Activated T-cell treated with anti-CD3 and anti-CD28 coated beads, Interleukin-2, amount 50 U/mL, for 4 hours (primary cell): ENCODE data around the gene FOXM1. TPM values are rescaled to one million over a fixed set of nuclear protein-coding genes. Genes with fewer than 3 reads are reported as not detected.
"Not testable (repeated sequence)": the region's sequence is repeated elsewhere in the genome, so short reads cannot be mapped to it uniquely, and the experiment has no call there.

Experiments used
- ATAC-seq, 2 donors: fragments of 200-7000 bp; cut with Tn5 transposase; one replicate each; pipeline ENCODE4 v1.10.0; 2021
- DNase-seq: peaks from one replicate; pipeline ENCODE4 v3.0.0-alpha.2; 2020
- H3K27me3 Mint-ChIP-seq: one replicate; pipeline ENCODE4 v1.8.0; 2021; ENCODE audit warnings: low read depth, mixed read lengths
- H3K36me3 Mint-ChIP-seq: one replicate; pipeline ENCODE4 v1.8.0; 2022; ENCODE audit warnings: mixed read lengths; ENCODE audit not compliant: insufficient read depth
- H3K4me1 Mint-ChIP-seq: one replicate; pipeline ENCODE4 v1.8.0; 2021; ENCODE audit warnings: low read depth, mixed read lengths
- H3K4me3 Mint-ChIP-seq: one replicate; pipeline ENCODE4 v1.8.0; 2021; ENCODE audit warnings: mild to moderate bottlenecking, moderate library complexity, mixed read lengths
- H3K9me3 Mint-ChIP-seq: one replicate; pipeline ENCODE4 v1.8.0; 2021; ENCODE audit warnings: mixed read lengths
- total RNA-seq, 3 donors: library from RNA; stranded (reverse); gene quantifications; one replicate each; pipeline ENCODE4 v1.2.1, GENCODE V29; 2021

FOXM1 gene
- total RNA-seq, 3 donors from 2014 or later, result 9.1 to 12.8 (median 9.3) TPM

DNA sequence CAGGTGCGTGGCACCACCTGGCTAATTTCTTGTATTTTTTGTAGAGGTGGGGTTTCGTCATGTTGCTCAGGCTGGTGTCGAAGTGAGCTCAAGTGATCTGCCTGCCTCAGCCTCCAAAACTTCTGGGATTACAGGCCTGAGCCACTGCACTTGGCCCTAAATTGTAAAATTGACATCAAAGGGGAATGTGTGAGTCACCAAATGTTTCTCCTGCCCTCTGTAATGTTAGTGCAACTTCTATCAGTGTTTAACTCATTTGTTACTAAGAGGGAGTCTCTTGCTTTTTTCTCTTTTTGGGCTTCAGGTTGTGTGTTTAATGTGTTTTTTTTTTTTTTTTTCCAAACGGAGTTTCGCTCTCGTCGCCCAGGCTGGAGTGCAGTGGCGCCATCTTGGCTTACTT lies 16.0 kb upstream of the FOXM1 start:
- H3K36me3 Mint-ChIP-seq, result no peaks in the 10 kb centered on the region
- no peak for DNase-seq
- no peaks in the 10 kb centered on the region for H3K27me3 Mint-ChIP-seq
- H3K4me3 Mint-ChIP-seq, result peak overlapping the region; percentile 63
- peaks cover 27% of the 10 kb centered on the region for H3K4me1 Mint-ChIP-seq
- no peaks in the 10 kb centered on the region for H3K9me3 Mint-ChIP-seq
- no peak for ATAC-seq

DNA sequence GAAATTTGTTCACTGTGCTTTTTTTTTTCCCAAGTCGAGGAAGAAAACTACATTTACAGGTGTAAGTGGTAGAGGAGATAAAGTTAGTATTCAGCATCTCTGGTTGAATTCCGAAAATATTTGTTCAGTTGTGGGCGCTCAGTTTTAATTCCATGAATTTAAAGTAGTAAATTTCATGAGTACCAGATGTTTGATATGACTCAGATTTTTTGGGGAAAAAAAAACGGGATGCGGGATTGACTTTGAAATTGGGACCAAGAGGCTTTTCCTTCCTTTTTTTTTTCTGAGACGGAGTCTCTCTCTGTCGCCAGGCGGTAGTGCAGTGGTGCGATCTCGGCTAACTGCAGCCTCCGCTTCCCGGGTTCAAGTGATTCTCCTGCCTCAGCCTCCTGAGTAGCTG lies 15.3 kb upstream of the FOXM1 start:
- Mint-ChIP-seq H3K4me3 (peak overlapping the region; percentile 96), H3K36me3 (no peaks in the 10 kb centered on the region), H3K4me1 (peaks cover 27% of the 10 kb centered on the region), H3K9me3 (no peaks in the 10 kb centered on the region), H3K27me3 (no peaks in the 10 kb centered on the region)
- no peak for ATAC-seq
- no peak for DNase-seq

DNA sequence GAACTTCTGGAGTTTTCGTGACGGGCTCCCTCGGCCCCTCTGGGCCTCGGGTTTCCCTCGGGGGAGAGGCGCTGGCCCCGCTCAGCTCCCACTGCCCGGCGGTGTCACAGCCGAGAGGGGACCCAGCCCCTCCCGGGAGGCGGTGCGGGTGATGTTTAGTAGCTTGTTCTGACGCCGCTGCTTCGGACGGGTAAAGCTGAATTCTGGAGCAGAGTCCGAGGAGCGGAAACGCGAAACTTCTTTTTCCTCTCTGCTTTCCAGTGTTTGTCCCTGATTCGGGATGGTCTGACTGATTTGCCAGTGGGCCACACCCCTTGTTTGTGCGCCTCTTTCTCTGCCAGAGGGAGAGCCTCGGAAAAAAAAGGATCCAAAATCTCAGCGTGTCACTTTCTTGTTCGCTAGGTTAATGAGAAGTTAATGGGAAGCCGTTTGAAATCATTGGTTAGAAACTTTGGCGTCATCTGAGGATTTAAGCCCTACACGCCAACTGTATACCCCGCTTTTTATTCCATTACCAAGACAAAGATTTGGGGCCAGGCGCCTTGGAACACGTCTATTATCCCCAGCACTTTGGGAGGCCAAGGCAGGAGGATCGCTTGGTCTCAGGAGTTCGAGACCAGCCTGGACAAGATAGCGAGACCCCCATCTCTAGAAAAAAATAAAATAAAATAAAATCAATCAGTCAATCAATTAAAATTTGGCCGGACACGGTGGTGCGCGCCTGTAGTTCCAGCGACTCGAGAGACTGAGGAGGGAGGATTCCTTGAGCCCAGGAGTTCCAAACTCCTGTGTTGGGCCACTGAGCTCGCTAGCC lies 14.5 kb upstream of the FOXM1 start:
- ATAC-seq (peak; percentile 24 to 25), DNase-seq (peak; percentile 11)
- no peaks in the 10 kb centered on the region for H3K36me3 Mint-ChIP-seq
- no peaks in the 10 kb centered on the region for H3K27me3 Mint-ChIP-seq
- peaks cover 27% of the 10 kb centered on the region for H3K4me1 Mint-ChIP-seq
- peak overlapping the region; percentile 96 for H3K4me3 Mint-ChIP-seq
- H3K9me3 Mint-ChIP-seq, result no peaks in the 10 kb centered on the region

DNA sequence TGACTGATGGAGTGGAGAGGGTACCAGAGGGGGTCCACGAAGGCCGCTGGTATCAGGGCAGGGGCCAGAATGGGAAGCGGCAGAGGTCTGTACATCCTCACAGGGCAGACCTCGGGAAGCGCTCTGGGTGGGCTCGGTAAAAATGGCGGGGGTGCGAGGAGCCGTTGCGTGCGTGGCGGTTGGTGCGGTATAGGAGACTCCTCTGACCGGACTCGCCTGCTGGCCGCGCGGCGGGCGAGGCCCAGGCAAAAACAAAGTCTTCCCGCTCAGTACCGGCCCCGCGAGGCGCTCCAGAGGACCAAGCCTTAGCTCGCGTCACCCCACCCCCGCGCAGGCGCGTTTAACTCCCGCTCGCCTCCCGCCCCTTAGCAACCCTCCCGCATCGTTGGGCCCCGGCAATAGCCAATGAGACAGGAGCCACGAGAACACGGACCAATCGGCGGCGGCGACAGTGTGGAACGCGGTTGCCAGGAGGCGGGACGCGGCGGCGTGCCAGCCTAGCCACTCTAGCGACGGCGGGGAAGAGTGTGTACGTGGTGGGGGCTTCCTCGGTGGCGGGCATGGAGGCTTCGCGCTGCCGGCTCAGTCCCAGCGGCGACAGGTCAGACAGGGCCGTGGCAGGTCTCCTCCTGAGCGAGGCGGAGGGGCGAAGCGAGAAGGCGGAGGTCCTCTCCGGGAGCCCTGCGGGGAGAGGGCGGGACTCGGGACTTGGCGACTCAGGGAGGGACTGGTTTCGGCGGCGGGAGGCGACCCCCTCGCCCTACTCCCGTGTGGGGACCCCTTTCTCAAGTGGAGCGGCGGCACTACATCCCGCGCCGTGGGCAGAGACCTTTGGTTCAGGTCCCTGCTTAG lies 13.6 kb upstream of the FOXM1 start, which contains the start of gene TULP3:
Gene TULP3 (plus strand): TSS at position 504 of the 852 bp plus-strand sequence. CDS start 57 bp downstream, at position 561.
- Mint-ChIP-seq H3K4me3 (peak within 1 kb of the TSS; percentile 96), H3K4me1 (peaks cover 27% of the 10 kb centered on the region), H3K36me3 (peaks cover 5% of the 10 kb centered on the region), H3K27me3 (no peaks in the 10 kb centered on the region), H3K9me3 (no peaks in the 10 kb centered on the region)
- peak; percentile 98 for DNase-seq
- peak; percentile 99 for ATAC-seq

DNA sequence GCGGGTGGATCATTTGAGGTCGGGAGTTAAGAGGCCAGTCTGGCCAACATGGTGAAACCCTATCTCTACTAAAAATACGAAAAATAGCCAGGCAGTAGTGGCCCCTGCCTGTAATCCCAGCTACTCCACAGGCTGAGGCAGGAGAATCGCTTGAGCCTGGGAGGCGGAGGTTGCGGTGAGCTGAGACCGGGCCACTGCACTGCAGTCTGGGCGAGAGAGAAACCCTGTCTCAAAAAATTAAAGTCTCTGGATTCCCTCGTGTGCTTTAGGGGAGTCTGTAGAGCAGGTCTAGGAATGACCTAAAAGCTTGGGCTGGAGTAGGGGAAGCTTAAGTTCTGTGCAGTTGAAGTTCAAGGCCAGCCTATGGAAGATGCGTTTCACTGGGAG lies 13.0 kb upstream of the FOXM1 start:
- Mint-ChIP-seq H3K27me3 (no peaks in the 10 kb centered on the region), H3K9me3 (no peaks in the 10 kb centered on the region), H3K4me1 (peaks cover 27% of the 10 kb centered on the region), H3K36me3 (peaks cover 5% of the 10 kb centered on the region), H3K4me3 (peak overlapping the region; percentile 96)
- ATAC-seq (no peak), DNase-seq (no peak)

DNA sequence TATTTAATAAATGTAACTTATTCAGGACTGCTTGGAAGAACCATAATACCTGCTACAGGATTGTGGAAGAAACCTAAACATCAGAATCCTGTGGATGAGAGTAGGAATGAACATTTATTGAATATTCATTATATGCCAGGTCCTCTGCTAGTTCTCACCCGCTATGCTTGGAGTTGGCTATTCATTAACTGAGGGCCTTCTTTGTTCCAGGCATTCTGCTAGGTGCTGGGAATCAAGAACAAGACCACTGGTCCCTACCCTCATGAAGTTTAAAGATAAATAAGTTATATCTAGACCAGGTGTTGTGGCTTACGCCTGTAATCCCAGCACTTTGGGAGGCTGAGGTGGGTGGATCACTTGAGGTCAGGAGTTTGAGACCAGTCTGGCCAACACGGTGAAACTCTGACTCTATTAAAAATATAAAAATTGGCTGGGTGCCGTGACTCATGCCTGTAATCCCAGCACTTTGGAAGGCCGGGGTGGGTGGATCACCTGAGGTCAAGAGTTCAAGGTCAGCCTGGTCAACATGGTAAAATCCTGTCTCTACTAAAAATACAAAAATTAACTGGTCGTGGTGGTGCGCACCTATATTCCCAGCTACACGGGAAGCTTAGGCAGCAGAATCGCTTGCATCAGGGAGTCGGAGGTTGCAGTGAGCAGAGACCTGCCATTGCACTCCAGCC lies 9.9 kb upstream of the FOXM1 start:
- no peak for DNase-seq
- H3K9me3 Mint-ChIP-seq, result no peaks in the 10 kb centered on the region
- no peak for ATAC-seq
- H3K36me3 Mint-ChIP-seq, result peaks cover 5% of the 10 kb centered on the region
- H3K4me1 Mint-ChIP-seq, result peaks cover 29% of the 10 kb centered on the region
- no peaks in the 10 kb centered on the region for H3K27me3 Mint-ChIP-seq
- H3K4me3 Mint-ChIP-seq, result no peak overlapping the region

DNA sequence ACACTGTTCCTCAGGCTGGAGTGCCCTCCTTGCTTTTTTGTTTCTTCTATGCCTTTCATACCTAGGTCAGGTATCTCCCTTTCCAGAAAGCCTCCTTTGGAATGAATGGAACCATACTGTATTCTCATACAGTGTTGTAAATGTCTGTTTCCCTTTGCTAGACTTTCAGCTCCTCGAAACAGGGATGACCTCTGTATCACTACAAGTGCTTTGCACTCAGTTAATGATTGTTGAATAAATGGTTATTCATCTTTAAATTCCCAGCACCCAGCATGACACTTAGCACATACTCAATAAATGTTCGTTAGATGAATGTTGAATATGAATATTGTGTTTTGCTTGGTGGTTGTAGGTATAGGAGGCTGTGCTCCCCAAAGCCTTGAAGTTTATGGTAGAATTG lies 7.8 kb upstream of the FOXM1 start:
- no peak overlapping the region for H3K4me3 Mint-ChIP-seq
- H3K9me3 Mint-ChIP-seq, result no peaks in the 10 kb centered on the region
- ATAC-seq, result no peak

DNA sequence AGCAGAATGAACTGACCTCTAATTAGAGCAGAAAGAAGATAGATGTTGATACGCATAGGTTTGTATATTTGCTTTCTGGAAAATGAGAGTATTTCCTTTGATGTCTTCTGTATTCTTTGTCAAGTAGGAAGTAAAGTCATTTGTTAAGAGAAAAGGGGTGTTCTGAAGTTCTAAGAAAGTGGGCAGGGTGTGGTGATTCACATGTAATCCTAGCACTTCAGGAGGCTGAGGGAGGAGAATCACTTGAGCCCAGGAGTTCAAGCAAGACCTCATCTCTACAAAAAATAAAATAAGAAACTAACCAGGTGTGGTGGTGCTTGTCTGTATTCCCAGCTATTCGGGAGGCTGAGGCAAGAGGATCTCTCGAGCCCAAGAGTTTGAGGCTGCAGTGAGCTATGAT lies 2.9 kb upstream of the FOXM1 start:
- peaks cover 41% of the 10 kb centered on the region for H3K4me1 Mint-ChIP-seq
- no peak for ATAC-seq

More for the DNA sequence above, 7.8 kb upstream of the FOXM1 start:
- no peaks in the 10 kb centered on the region for H3K27me3 Mint-ChIP-seq
- no peak for DNase-seq
- H3K36me3 Mint-ChIP-seq, result peaks cover 5% of the 10 kb centered on the region
- peaks cover 21% of the 10 kb centered on the region for H3K4me1 Mint-ChIP-seq

DNA sequence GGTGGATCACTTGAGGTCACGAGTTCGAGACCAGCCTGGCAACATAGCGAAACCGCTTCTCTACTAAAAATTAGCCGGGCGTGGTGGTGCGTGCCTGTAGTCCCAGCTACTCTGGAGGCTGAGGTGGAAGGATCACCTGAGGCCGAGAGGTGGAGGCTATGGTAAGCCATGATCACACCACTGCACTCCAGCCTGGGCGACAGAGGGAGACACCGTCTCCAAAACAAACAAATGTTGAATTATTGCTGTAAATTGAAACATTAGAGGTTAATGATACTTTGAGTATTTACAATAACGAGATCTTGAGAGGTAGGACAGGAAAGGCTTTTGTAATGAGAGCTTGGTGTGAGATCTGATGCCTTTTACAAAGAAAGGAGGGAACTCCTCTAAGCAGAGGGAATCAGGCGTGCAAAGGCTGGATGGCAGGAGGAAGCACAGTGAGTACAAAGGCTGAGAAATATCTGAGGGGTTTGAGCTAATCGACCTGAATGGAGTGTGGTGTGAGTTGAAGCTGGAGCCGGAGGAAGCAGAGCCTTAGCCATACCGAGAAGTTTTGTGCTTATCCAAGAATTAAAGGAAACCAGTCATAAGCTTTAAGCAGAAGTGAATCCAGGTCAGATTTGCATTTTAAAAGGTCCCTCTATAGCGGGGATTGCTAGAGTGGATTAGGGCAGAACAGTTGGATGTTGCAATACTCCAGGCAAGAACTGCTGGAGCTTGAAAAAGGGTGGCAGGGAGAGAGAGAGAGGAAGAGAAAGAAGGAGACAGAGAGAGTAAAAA lies 1.2 kb upstream of the FOXM1 start:
- Mint-ChIP-seq H3K36me3 (no peaks in the 10 kb centered on the region), H3K9me3 (no peaks in the 10 kb centered on the region), H3K4me3 (peak overlapping the region; percentile 98), H3K4me1 (peaks cover 37% of the 10 kb centered on the region), H3K27me3 (no peaks in the 10 kb centered on the region)
- ATAC-seq, result no peak
- no peak for DNase-seq

More for the DNA sequence above, 2.9 kb upstream of the FOXM1 start:
- Mint-ChIP-seq H3K36me3 (no peaks in the 10 kb centered on the region), H3K9me3 (no peaks in the 10 kb centered on the region), H3K27me3 (no peaks in the 10 kb centered on the region), H3K4me3 (no peak overlapping the region)
- DNase-seq, result no peak

DNA sequence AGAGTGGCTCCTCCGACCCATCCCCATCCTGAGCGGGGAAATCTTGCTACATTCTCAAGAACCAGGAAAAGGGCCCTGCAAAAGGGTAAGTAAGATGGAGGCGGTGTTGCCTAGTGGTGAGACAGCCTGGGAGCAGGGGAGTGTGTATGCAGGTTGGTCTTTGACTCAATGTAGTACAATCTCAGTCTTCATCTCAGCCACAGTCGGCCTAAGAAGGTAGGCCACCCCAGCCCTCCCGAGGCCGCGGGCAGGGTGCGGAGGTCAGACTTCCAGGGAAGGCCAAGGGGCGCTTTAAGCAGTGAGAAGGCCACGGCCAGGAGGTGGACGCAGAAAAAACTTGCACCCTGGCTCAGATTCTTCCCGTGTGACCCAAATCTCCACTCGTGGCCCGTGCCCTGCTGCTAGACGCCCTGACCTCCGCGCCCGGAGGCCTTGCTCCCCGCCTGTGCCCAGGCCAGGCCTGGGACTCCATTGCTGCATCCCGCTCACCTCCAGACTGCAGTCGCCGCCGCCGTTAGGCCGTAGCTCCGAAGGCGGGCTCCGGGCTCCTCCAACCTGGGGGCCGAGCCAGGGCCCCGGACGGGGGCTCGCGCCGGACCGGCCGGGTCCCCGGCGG lies 435 bp downstream of the FOXM1 start:
- no peaks in the 10 kb centered on the region for H3K9me3 Mint-ChIP-seq
- DNase-seq, result no peak
- H3K4me3 Mint-ChIP-seq, result peak overlapping the region; percentile 79
- H3K4me1 Mint-ChIP-seq, result peaks cover 32% of the 10 kb centered on the region
- peak; percentile 68 to 70 for ATAC-seq
- H3K36me3 Mint-ChIP-seq, result no peaks in the 10 kb centered on the region
- no peaks in the 10 kb centered on the region for H3K27me3 Mint-ChIP-seq

DNA sequence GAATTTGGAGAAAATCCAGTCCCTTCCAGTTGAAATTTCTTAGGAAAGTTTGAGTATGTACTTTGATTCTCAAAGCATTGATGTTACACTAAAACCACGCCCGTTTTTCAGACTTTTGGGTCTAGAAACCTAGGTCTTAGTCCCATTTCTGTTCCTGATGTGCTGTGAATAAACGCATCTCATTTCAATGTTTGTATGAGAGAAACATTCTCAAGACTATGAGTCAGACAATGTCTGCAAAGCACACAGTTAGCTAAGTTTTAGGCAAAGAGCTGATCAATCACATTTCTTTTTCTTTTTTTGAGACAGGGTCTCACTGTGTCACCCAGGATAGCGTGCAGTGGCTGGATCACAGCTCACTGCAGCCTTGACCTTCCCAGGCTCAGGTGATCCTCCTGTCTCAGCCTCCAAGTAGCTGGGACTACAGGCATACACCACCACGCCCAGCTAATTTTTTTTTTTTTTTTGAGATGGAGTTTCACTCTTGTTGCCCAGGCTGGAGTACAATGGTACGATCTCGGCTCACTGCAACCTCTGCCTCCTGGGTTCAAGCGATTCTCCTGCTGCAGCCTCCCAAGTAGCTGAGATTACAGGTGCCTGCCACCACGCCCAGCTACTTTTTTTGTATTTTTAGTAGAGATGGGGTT lies 7.9 kb downstream of the FOXM1 start:
- H3K4me3 Mint-ChIP-seq, ATAC-seq, DNase-seq, H3K36me3 Mint-ChIP-seq, H3K27me3 Mint-ChIP-seq, H3K9me3 Mint-ChIP-seq, H3K4me1 Mint-ChIP-seq: not testable (repeated sequence)

DNA sequence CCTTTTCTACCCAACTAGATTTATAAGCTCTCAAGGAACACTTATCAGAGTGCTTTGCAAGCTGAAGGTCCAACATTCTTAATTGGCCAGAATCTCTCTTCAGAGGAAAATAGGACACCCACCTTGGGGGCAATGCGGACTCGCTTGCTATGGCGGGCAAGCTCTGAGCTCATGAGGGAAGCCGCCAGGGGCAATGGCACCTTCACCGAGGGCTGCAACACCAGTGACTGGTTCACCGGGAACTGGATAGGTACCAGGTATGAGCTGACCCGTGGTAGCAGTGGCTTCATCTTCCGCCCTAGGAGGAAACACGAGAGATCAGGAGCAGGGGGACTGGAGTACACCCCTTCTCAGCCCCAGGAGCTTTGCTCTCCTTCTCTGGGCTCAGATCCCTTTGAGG lies 12.8 kb downstream of the FOXM1 start:
- no peaks in the 10 kb centered on the region for H3K36me3 Mint-ChIP-seq
- H3K4me3 Mint-ChIP-seq, result no peak overlapping the region
- H3K9me3 Mint-ChIP-seq, result no peaks in the 10 kb centered on the region
- DNase-seq (no peak), ATAC-seq (no peak)
- H3K4me1 Mint-ChIP-seq, result peaks cover 9% of the 10 kb centered on the region
- no peaks in the 10 kb centered on the region for H3K27me3 Mint-ChIP-seq

DNA sequence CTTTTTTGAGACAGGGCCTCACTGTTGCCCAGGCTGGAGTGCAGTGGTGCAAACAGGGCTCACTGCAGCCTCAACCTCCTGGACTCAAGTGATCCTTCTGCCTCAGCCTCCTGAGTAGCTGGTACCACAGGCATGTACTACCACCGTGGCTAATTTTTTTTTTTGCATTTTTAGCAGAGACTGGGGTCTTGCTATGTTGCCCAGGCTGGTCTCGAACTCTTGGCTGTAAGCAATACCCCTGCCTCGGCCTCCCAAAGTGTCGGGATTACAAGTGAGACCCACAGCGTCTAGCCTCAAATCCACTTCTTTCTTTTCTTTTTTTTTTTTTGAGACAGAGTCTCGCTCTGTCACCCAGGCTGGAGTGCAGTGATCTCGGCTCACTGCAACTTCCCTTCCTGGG lies 13.6 kb downstream of the FOXM1 start:
- not testable (repeated sequence) for DNase-seq, H3K9me3 Mint-ChIP-seq, H3K4me3 Mint-ChIP-seq, ATAC-seq, H3K4me1 Mint-ChIP-seq, H3K27me3 Mint-ChIP-seq, H3K36me3 Mint-ChIP-seq
